Astrocyte of the cerebellum (primary cell): ENCODE data around the gene ELOB.

Experiments
- DNase-seq: peaks from one replicate; pipeline ENCODE4 v3.0.0-alpha.2; 2011; ENCODE audit warnings: low read depth
- H3K4me3 ChIP-seq: 2 replicates; pipeline ENCODE4 v1.5.1; 2011; ENCODE audit warnings: mild to moderate bottlenecking, low read depth, low read length, moderate library complexity
- CTCF ChIP-seq: IDR thresholded peaks from 2 replicates; pipeline ENCODE4 v1.5.1; 2012; ENCODE audit warnings: low read length, low read depth, moderate library complexity, mild to moderate bottlenecking; ENCODE audit errors: missing control alignments
- in situ Hi-C: cut with HindIII; loops from 2 replicates; pipeline ENCODE4 v1.10.0; 2017; ENCODE audit warnings: low sequenced_read_pairs

Gene ELOB

GRCh38 chr16:2821487-2822157, 44.5 kb upstream of the ELOB start:
- H3K4me3 ChIP-seq = no peak overlapping the region
- DNase-seq = no peak
- no peak for TF ChIP-seq CTCF
- in situ Hi-C loops = no loop called here

DNA sequence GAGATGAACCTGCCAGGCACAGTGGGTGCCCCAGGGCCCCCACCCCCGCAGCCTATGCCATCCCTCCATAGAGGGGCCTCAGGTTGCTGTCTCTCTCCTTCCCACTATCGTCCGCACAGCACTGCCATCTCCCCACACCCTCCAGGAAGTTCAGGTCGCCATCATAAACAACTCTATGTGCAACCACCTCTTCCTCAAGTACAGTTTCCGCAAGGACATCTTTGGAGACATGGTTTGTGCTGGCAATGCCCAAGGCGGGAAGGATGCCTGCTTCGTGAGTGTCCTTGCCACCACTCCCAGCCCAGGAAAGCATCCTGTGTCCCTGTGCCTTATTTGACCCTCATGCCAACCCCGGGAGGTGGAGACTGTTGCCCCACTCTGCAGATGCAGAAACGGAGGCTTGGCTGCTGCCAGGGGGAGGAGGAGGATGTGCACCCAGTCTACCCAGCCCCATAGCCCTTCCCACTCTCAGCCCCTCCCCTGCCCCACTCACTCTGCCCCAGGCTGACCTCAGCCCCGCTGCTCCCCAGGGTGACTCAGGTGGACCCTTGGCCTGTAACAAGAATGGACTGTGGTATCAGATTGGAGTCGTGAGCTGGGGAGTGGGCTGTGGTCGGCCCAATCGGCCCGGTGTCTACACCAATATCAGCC, 43.9 kb upstream of the ELOB start:
- in situ Hi-C loops = no loop called here
- no peak overlapping the region for H3K4me3 ChIP-seq
- DNase-seq = no peak
- TF ChIP-seq CTCF = no peak

DNA sequence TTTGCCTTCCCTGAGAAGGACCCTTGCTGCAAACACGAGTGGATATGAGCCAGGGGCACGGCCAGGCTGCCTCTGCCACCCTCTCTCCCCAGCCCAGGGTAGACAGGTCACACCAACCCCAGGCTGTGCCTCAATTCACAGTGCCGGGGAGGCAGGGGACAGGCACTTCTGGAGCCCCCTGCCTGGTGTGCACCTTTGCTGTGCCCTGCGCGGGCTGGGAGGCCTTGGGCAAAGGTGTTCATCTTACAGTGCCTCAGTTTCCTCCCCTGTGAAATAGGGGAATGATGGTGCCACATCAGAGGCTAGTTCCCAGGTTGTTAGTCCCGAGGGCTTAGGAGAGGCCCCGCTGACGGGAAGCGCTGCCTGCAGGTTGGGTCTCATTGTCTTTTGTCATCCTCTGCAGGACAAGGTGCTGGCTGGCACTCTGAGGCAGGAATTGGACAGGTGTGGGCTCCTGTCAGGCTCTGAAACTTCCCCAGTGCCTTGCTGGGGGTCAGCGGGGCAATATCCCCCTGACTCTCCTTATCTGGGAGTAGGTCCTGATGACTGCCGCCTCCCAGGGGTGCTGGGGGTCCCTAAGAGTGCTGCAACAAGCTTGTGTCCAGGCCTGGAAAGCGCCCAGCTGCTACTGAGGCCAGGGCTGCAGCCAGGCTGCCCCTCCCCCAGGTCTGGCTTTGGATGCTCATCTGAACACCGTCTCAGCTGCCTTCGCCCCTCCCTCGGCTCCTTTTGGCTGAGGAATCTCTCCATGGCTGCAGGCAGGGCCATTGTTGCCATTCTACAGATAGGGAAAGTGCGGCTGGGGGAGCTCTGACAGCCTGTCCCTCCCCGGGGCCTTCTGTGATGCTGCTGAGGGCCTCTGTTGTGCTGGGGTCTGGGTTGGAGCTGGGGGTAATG, 43.1 kb upstream of the ELOB start:
- no peak for TF ChIP-seq CTCF
- in situ Hi-C loops = no loop called here
- no peak overlapping the region for H3K4me3 ChIP-seq
- DNase-seq = no peak

GRCh38 chr16:2819179-2819938, 42.3 kb upstream of the ELOB start:
- TF ChIP-seq CTCF = no peak
- in situ Hi-C loops = no loop called here
- no peak for DNase-seq
- no peak overlapping the region for H3K4me3 ChIP-seq

DNA sequence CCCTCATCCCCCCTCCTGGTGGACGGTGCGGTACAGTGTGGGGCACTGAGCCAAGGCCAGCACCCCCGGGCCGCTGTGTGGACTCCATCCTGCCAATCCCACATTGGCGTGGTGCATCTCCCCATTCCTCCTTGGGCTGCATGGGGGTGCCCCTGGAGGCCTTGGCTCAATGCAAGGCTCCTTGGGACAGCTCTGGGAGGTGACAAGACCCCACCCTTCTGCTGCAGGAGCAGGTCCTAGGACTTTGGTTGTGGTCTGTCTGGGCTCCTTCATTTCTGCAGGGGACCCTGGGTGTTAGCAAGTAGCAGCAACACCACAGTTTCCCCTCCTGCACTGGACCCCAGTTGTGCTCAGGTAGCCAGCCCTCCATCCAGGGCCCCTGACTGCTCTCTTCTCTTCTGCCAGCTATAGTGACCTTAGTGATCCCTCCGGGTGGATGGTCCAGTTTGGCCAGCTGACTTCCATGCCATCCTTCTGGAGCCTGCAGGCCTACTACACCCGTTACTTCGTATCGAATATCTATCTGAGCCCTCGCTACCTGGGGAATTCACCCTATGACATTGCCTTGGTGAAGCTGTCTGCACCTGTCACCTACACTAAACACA, 41.3 kb upstream of the ELOB start:
- H3K4me3 ChIP-seq = no peak overlapping the region
- DNase-seq = no peak
- TF ChIP-seq CTCF = no peak
- in situ Hi-C loops = no loop called here
